ENCODE results near the gene LNPEP.

LNPEP gene

DNA sequence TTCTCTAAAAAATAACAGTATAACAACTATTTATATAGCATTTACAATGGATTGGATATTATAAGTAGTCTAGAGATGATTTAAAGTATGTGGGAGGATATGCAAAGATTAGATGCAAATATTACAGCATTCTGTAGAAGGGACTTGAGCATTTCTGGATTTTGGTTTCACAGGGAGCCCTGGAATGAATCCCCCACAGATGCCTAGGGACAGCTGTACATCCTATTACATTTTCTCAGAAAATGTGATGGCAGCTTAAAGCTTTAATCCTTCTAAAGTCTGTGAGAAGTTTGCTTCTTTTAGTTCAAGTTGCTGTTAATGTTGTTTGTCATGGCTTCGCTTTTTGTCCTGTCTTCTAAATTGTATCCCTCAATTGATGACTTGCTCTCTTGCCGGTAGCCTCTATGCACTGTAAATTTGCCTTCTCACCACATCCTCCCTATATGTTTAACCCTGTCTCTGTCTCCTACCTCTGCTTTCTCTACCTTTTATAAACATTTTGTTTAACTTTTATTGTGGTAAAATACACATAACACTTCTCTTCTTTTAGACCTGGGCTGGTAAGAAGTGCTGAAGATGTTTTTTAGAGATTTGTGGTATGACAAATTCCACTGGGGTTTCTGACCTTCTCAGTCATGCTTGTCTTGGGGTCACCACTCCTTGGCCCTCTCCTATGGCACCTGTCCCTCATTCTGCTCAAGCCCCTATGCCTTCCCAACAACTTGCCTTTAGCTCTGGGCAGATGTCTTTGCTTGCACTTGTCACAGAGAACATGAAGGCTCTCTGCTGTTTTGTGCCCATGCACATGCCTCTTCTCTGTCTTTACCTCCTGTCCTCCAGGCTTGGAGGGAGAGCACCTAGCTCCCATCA is 37.9 kb downstream of the LNPEP start:
- no peak overlapping the region for H3K27ac ChIP-seq (ENCODE audit: low read depth, low read length)
- peaks cover 48% of the 10 kb centered on the region for H3K4me1 ChIP-seq (ENCODE audit: control insufficient read depth, low read length)
- TF ChIP-seq, protein P1, sequence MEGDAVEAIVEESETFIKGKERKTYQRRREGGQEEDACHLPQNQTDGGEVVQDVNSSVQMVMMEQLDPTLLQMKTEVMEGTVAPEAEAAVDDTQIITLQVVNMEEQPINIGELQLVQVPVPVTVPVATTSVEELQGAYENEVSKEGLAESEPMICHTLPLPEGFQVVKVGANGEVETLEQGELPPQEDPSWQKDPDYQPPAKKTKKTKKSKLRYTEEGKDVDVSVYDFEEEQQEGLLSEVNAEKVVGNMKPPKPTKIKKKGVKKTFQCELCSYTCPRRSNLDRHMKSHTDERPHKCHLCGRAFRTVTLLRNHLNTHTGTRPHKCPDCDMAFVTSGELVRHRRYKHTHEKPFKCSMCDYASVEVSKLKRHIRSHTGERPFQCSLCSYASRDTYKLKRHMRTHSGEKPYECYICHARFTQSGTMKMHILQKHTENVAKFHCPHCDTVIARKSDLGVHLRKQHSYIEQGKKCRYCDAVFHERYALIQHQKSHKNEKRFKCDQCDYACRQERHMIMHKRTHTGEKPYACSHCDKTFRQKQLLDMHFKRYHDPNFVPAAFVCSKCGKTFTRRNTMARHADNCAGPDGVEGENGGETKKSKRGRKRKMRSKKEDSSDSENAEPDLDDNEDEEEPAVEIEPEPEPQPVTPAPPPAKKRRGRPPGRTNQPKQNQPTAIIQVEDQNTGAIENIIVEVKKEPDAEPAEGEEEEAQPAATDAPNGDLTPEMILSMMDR (IDR thresholded peaks at IDR 0.05; ENCODE audit: low read depth, low read length, poor library complexity, severe bottlenecking): no peak
- no peak for TF ChIP-seq EZH2phosphoT487 (IDR thresholded peaks at IDR 0.05; ENCODE audit: borderline replicate concordance, low read length)
- peaks cover 96% of the 10 kb centered on the region for H3K79me2 ChIP-seq (ENCODE audit: control insufficient read depth, low read length)
- no peaks in the 10 kb centered on the region for H3K9me2 ChIP-seq (replicated peaks; ENCODE audit: control insufficient read depth, low read length)
- H4K20me1 ChIP-seq (ENCODE audit: control insufficient read depth, insufficient read depth, low read depth, low read length): peaks cover 9% of the 10 kb centered on the region; the same call in 1 of the 2 replicates
- H3K9me3 ChIP-seq (ENCODE audit: control insufficient read depth, insufficient read depth, low read length): no peaks in the 10 kb centered on the region
- H3K4me2 ChIP-seq (ENCODE audit: low read length): peak overlapping the region; percentile 42; the same call in 1 of the 2 replicates
- H3K4me3 ChIP-seq (ENCODE audit: low read length): no peak overlapping the region
- H3K36me3 ChIP-seq (ENCODE audit: control insufficient read depth, low read length): peaks cover 11% of the 10 kb centered on the region; the same call in 1 of the 2 replicates
- no peaks in the 10 kb centered on the region for H3K27me3 ChIP-seq (ENCODE audit: control insufficient read depth, low read length)
- H3F3A ChIP-seq (ENCODE audit: control insufficient read depth, insufficient read depth): no peaks in the 10 kb centered on the region

DNA sequence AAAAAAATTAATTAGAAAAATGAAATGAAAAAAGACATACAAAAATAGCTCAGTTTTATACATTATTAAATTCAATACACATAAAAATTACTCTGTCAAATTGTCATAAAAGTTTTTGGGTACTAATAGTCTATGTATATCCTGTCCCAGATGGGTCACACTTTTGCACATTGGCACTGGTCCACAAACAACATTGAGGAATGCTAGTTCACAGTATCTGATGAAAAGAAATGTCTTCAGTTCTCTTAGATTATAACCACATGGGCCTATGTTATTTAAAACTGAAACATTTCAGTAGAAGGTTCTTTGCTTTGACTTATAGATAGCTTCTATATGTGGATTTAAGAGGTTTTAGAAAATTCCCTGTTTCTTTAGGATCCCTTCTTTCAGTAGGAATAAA is 39.8 kb downstream of the LNPEP start:
- Histone ChIP-seq H3K9me3 (ENCODE audit: control insufficient read depth, insufficient read depth, low read length) (no peaks in the 10 kb centered on the region), H3K9me2 (replicated peaks; ENCODE audit: control insufficient read depth, low read length) (no peaks in the 10 kb centered on the region), H3K27ac (ENCODE audit: low read depth, low read length) (no peak overlapping the region), H3K4me1 (ENCODE audit: control insufficient read depth, low read length) (peaks cover 33% of the 10 kb centered on the region), H3K79me2 (ENCODE audit: control insufficient read depth, low read length) (peaks cover 88% of the 10 kb centered on the region), H3K27me3 (ENCODE audit: control insufficient read depth, low read length) (no peaks in the 10 kb centered on the region), H3F3A (ENCODE audit: control insufficient read depth, insufficient read depth) (no peaks in the 10 kb centered on the region), H3K4me3 (ENCODE audit: low read length) (no peak overlapping the region), H3K4me2 (ENCODE audit: low read length) (no peak overlapping the region), H3K36me3 (ENCODE audit: control insufficient read depth, low read length) (peaks cover 28% of the 10 kb centered on the region), H4K20me1 (ENCODE audit: control insufficient read depth, insufficient read depth, low read depth, low read length) (peaks cover 9% of the 10 kb centered on the region; the same call in 1 of the 2 replicates)
- TF ChIP-seq, protein P1 (IDR thresholded peaks at IDR 0.05; ENCODE audit: low read depth, low read length, poor library complexity, severe bottlenecking): no peak
- no peak for TF ChIP-seq EZH2phosphoT487 (IDR thresholded peaks at IDR 0.05; ENCODE audit: borderline replicate concordance, low read length)

DNA sequence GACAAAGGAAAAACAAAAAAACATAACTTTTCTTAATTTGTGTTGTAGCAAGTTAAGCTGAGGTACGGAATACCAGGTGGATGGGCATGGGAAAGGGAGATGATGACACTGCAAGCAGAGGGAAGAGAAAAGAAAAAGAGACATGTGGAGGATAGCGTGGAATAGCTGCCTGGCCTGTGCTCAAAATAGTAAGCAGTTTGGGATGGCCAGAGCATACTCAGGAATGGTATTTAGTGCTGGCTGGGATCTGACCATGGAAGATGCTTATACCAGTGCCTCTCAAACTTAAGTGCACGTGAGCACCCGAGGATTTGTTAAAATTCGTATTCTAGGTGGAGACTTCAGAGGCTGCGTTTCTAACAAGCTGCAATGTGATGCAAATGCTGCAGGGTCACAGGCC is 41.3 kb downstream of the LNPEP start:
- Histone ChIP-seq H3K9me2 (replicated peaks; ENCODE audit: control insufficient read depth, low read length) (no peaks in the 10 kb centered on the region), H3K79me2 (ENCODE audit: control insufficient read depth, low read length) (peaks cover 75% of the 10 kb centered on the region), H3K27me3 (ENCODE audit: control insufficient read depth, low read length) (no peaks in the 10 kb centered on the region), H3K27ac (ENCODE audit: low read depth, low read length) (no peak overlapping the region), H3K4me1 (ENCODE audit: control insufficient read depth, low read length) (peaks cover 18% of the 10 kb centered on the region), H3K36me3 (ENCODE audit: control insufficient read depth, low read length) (peaks cover 31% of the 10 kb centered on the region), H3K4me3 (ENCODE audit: low read length) (no peak overlapping the region), H3F3A (ENCODE audit: control insufficient read depth, insufficient read depth) (no peaks in the 10 kb centered on the region), H3K9me3 (ENCODE audit: control insufficient read depth, insufficient read depth, low read length) (no peaks in the 10 kb centered on the region), H4K20me1 (ENCODE audit: control insufficient read depth, insufficient read depth, low read depth, low read length) (peaks cover 6% of the 10 kb centered on the region; the same call in 1 of the 2 replicates), H3K4me2 (ENCODE audit: low read length) (no peak overlapping the region)
- TF ChIP-seq, protein P1 (IDR thresholded peaks at IDR 0.05; ENCODE audit: low read depth, low read length, poor library complexity, severe bottlenecking): no peak
- TF ChIP-seq EZH2phosphoT487 (IDR thresholded peaks at IDR 0.05; ENCODE audit: borderline replicate concordance, low read length): no peak
